ENCODE measurements around the gene PTEN. TPM values are rescaled to one million over a fixed set of nuclear protein-coding genes. Genes with fewer than 3 reads are reported as not detected.

The PTEN gene
- total and polyA plus RNA-seq, 2 donors (not counting 3 experiments of a cell fraction or from before 2014, with no cell fraction given), result 8.0 to 76.9 TPM

DNA sequence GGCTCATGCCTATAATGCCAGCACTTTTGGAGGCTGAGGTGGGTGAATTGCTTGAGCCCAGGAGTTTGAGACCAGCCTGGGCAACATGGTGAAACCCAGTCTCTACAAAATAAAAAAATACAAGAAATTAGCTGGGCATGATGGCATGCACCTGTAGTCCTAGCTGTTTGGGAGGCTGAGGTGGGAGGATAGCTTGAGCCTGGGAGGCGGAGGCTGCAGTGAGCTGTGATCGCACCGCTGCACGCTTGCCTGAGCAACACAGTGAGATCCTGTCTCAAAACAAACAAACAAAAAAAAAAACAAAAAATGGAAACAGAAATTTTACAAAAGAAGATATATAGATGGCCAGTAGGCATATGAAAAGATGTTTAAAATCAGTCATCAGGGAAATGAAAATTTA lies 57.1 kb downstream of the PTEN start:
- peaks cover 89% of the 10 kb centered on the region for H3K79me2 ChIP-seq (ENCODE audit: control insufficient read depth, insufficient read depth, low read length)
- no peak overlapping the region for H3K4me3 ChIP-seq (replicated peaks in 1 of 3; ENCODE audit: insufficient read depth in 1 of 3, low read depth in 1 of 3, low read length in 3 of 3)
- FAIRE-seq, result no peak
- ChIA-PET POLR2A (no interaction called here), CTCF (no interaction called here)
- no TSS peak for BruUV-seq (replicated peaks)
- H2AFZ ChIP-seq (ENCODE audit: low read depth, low read length), result no peak overlapping the region
- H3K4me1 ChIP-seq (ENCODE audit: control insufficient read depth, extremely low read depth, insufficient read depth, low read length), result peaks cover 57% of the 10 kb centered on the region
- dilution Hi-C loops (cut with MboI; ENCODE audit: extremely low pct_ligation_motif_present, low sequenced_read_pairs) (no loop called here), intact Hi-C loops (cut with micrococcal nuclease) (no loop called here)
- DNase-seq (ENCODE audit: low read depth, low spot score), result no peak
- TF ChIP-seq POLR2AphosphoS5 (IDR thresholded peaks at IDR 0.05; ENCODE audit: insufficient read depth, low read depth, low read length) (no peak), POLR2A (IDR thresholded peaks at IDR 0.05; ENCODE audit: low read depth, low read length) (no peak), MYC (IDR thresholded peaks at IDR 0.05; ENCODE audit: low read depth, low read length) (no peak), FOS (IDR thresholded peaks at IDR 0.05; ENCODE audit: borderline replicate concordance, insufficient read depth, low read length) (no peak), GATA2 (IDR thresholded peaks at IDR 0.05; ENCODE audit: insufficient read depth, insufficient read length, low read depth, low read length) (no peak)
- TF ChIP-seq, protein P1, sequence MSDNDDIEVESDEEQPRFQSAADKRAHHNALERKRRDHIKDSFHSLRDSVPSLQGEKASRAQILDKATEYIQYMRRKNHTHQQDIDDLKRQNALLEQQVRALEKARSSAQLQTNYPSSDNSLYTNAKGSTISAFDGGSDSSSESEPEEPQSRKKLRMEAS (IDR thresholded peaks at IDR 0.05; ENCODE audit: insufficient read depth, insufficient read length), result no peak
- no peak overlapping the region for H3K27ac ChIP-seq (ENCODE audit: insufficient read depth, low read depth, low read length)
- H3K27me3 ChIP-seq (ENCODE audit: control insufficient read depth in 2 of 2, insufficient read depth in 2 of 2, low read length in 2 of 2), result no peaks in the 10 kb centered on the region
- H3K36me3 ChIP-seq (ENCODE audit: control insufficient read depth in 2 of 2, extremely low read depth in 1 of 2, insufficient read depth in 2 of 2, low read length in 2 of 2), result no peaks in the 10 kb centered on the region
- H3K4me2 ChIP-seq (ENCODE audit: insufficient read depth, low read length), result no peak overlapping the region
- no peak overlapping the region for H3K9ac ChIP-seq (replicated peaks; ENCODE audit: extremely low read depth, insufficient read depth, low read length)
- no peaks in the 10 kb centered on the region for H3K9me1 ChIP-seq (replicated peaks; ENCODE audit: control insufficient read depth, extremely low read depth, insufficient read depth, low read length)
- H4K20me1 ChIP-seq (replicated peaks; ENCODE audit: control insufficient read depth, extremely low read depth, insufficient read depth, low read length), result no peaks in the 10 kb centered on the region
- H3K9me3 ChIP-seq (replicated peaks; ENCODE audit: control insufficient read depth, insufficient read depth, low read length), result peaks cover 2% of the 10 kb centered on the region

DNA sequence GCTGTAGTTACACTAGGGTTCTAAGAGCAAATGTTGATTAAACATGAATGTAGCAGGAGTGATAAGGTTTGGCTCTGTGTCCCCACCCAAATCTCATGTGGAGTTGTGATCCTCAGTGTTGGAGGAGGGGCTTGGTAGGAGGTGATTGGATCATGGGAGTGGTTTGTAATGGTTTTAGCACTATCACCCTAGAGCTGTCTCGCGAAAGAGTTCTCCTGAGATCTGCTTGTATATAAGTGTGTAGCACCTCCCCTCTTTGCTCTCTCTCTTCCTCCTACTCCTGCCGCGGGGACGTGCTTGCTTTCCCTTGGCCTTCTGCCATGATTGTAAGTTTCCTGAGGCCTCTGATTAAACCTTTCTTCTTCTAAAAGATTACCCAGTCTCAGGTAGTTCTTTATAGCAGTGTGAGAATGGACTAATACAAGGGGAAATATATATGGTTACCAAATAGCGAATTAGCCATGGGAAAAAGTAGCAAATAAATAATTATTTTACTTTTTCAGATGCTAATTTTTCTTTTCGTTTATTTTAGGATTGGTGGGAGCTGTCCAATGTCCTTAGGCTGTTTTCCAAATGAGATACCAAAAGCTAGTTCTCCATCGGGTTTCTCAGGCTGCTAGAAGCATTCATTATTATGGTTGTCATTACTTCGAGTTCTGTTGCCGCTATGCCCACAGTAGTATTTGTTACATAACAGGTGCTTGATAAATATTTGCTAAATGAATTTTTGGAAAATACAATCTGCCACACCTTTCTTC lies 58.7 kb downstream of the PTEN start:
- no peak for DNase-seq (ENCODE audit: low read depth, low spot score)
- no TSS peak for BruUV-seq (replicated peaks)
- Histone ChIP-seq H3K9me1 (replicated peaks; ENCODE audit: control insufficient read depth, extremely low read depth, insufficient read depth, low read length) (no peaks in the 10 kb centered on the region), H3K4me3 (replicated peaks in 1 of 3; ENCODE audit: insufficient read depth in 1 of 3, low read depth in 1 of 3, low read length in 3 of 3) (no peak overlapping the region), H2AFZ (ENCODE audit: low read depth, low read length) (no peak overlapping the region), H3K4me1 (ENCODE audit: control insufficient read depth, extremely low read depth, insufficient read depth, low read length) (peaks cover 57% of the 10 kb centered on the region), H3K4me2 (ENCODE audit: insufficient read depth, low read length) (no peak overlapping the region), H3K79me2 (ENCODE audit: control insufficient read depth, insufficient read depth, low read length) (peaks cover 83% of the 10 kb centered on the region), H3K9ac (replicated peaks; ENCODE audit: extremely low read depth, insufficient read depth, low read length) (no peak overlapping the region), H3K9me3 (replicated peaks; ENCODE audit: control insufficient read depth, insufficient read depth, low read length) (peaks cover 2% of the 10 kb centered on the region), H3K36me3 (ENCODE audit: control insufficient read depth in 2 of 2, extremely low read depth in 1 of 2, insufficient read depth in 2 of 2, low read length in 2 of 2) (no peaks in the 10 kb centered on the region), H4K20me1 (replicated peaks; ENCODE audit: control insufficient read depth, extremely low read depth, insufficient read depth, low read length) (no peaks in the 10 kb centered on the region), H3K27me3 (ENCODE audit: control insufficient read depth in 2 of 2, insufficient read depth in 2 of 2, low read length in 2 of 2) (no peaks in the 10 kb centered on the region), H3K27ac (ENCODE audit: insufficient read depth, low read depth, low read length) (no peak overlapping the region)
- dilution Hi-C loops (cut with MboI; ENCODE audit: extremely low pct_ligation_motif_present, low sequenced_read_pairs) (no loop called here), intact Hi-C loops (cut with micrococcal nuclease) (no loop called here)
- CTCF ChIA-PET, result no interaction called here
- TF ChIP-seq FOS (IDR thresholded peaks at IDR 0.05; ENCODE audit: borderline replicate concordance, insufficient read depth, low read length), result no peak
- TF ChIP-seq JUN (IDR thresholded peaks at IDR 0.05; ENCODE audit: borderline replicate concordance, insufficient read depth, insufficient read length, low read depth), result no peak
- TF ChIP-seq, protein P1 (IDR thresholded peaks at IDR 0.05; ENCODE audit: insufficient read depth, insufficient read length), result no peak
- no peak for TF ChIP-seq POLR2AphosphoS5 (IDR thresholded peaks at IDR 0.05; ENCODE audit: insufficient read depth, low read depth, low read length)
- no peak for TF ChIP-seq GATA2 (IDR thresholded peaks at IDR 0.05; ENCODE audit: insufficient read depth, insufficient read length, low read depth, low read length)
- no peak for FAIRE-seq
- POLR2A ChIA-PET, result no interaction called here
